ENCODE results near the gene LIME1.

The LIME1 gene

GRCh38 chr20:63751471-63752271 is 15.2 kb downstream of the LIME1 start:
- DNase-seq = no peak

GRCh38 chr20:63752411-63753101 is 16.1 kb downstream of the LIME1 start:
- DNase-seq = no peak

GRCh38 chr20:63753381-63753780 is 16.9 kb downstream of the LIME1 start:
- DNase-seq = no peak

- DNase-seq = no peak
These were observed 17.5 kb downstream of the LIME1 start for GRCh38 chr20:63754008-63754407.

- no peak for DNase-seq
These were observed 19.6 kb downstream of the LIME1 start for GRCh38 chr20:63755933-63756647.

- no peak for DNase-seq
These were observed 20.2 kb downstream of the LIME1 start for GRCh38 chr20:63756648-63756991.

GRCh38 chr20:63758152-63758551 is 21.7 kb downstream of the LIME1 start:
- no peak for DNase-seq

- DNase-seq = no peak
These were observed 23.0 kb downstream of the LIME1 start for GRCh38 chr20:63759377-63759901.

- no peak for DNase-seq
These were observed 28.8 kb downstream of the LIME1 start for GRCh38 chr20:63765082-63765873.

GRCh38 chr20:63765902-63766301 is 29.4 kb downstream of the LIME1 start:
- DNase-seq = no peak

- DNase-seq = no peak
These were observed 30.4 kb downstream of the LIME1 start for GRCh38 chr20:63766695-63767426.

GRCh38 chr20:63767456-63767855 is 31.0 kb downstream of the LIME1 start:
- DNase-seq = no peak

GRCh38 chr20:63767886-63768285 is 31.4 kb downstream of the LIME1 start:
- DNase-seq = no peak

- DNase-seq = no peak
These were observed 32.4 kb downstream of the LIME1 start for GRCh38 chr20:63768591-63769515.

GRCh38 chr20:63769891-63770474 is 33.5 kb downstream of the LIME1 start:
- DNase-seq = no peak

- no peak for DNase-seq
These were observed 34.7 kb downstream of the LIME1 start for GRCh38 chr20:63771046-63771707.

- DNase-seq = no peak
These were observed 36.5 kb downstream of the LIME1 start for GRCh38 chr20:63772781-63773518.

- no peak for DNase-seq
These were observed 37.2 kb downstream of the LIME1 start for GRCh38 chr20:63773571-63774241.

- no peak for DNase-seq
These were observed 37.8 kb downstream of the LIME1 start for GRCh38 chr20:63774306-63774705.
